GM18870 (cell line): ENCODE measurements around the gene APBB2.

Experiments used
- ATAC-seq: cut with Tn5 transposase; IDR thresholded peaks from one replicate; pipeline ENCODE4 v1.9.1; 2021; ENCODE audit warnings: moderate library complexity; ENCODE audit not compliant: unreplicated experiment

The APBB2 gene

GRCh38 chr4:41214136-41214824, at the start of gene APBB2:
TSS of gene APBB2 (minus strand) at chr4:41214542. CDS start at chr4:41033254, 181,288 bp downstream.
- peak; percentile 42 for ATAC-seq

- ATAC-seq: no peak
These were observed 47.9 kb upstream of the APBB2 start for GRCh38 chr4:41262198-41262597.

- no peak for ATAC-seq
These were observed 45.9 kb upstream of the APBB2 start for GRCh38 chr4:41260116-41260733.

- no peak for ATAC-seq
These were observed 44.4 kb upstream of the APBB2 start for GRCh38 chr4:41258783-41259182.

- no peak for ATAC-seq
These were observed 43.6 kb upstream of the APBB2 start for GRCh38 chr4:41257906-41258305.

- ATAC-seq: no peak
These were observed 43.0 kb upstream of the APBB2 start for GRCh38 chr4:41257257-41257901.

GRCh38 chr4:41256740-41257256, 42.5 kb upstream of the APBB2 start, which contains the start of gene UCHL1:
TSS of gene UCHL1 (plus strand) at chr4:41256928. CDS start at chr4:41256977, 49 bp downstream.
- ATAC-seq: no peak

GRCh38 chr4:41256131-41256739, 41.9 kb upstream of the APBB2 start:
- ATAC-seq: no peak

GRCh38 chr4:41245983-41246382, 31.6 kb upstream of the APBB2 start:
- no peak for ATAC-seq

- ATAC-seq: no peak
These were observed 27.6 kb upstream of the APBB2 start for GRCh38 chr4:41241919-41242318.

- ATAC-seq: no peak
These were observed 22.2 kb upstream of the APBB2 start for GRCh38 chr4:41236508-41236907.

- no peak for ATAC-seq
These were observed 21.7 kb upstream of the APBB2 start for GRCh38 chr4:41236032-41236431.

- no peak for ATAC-seq
These were observed 18.5 kb upstream of the APBB2 start for GRCh38 chr4:41232856-41233255.

GRCh38 chr4:41232406-41232805, 18.1 kb upstream of the APBB2 start:
- no peak for ATAC-seq

- ATAC-seq: no peak
These were observed 13.6 kb upstream of the APBB2 start for GRCh38 chr4:41227902-41228301.

- ATAC-seq: no peak
These were observed 7.7 kb upstream of the APBB2 start for GRCh38 chr4:41221850-41222645.

GRCh38 chr4:41219421-41219950, 5.1 kb upstream of the APBB2 start:
- no peak for ATAC-seq

- ATAC-seq: no peak
These were observed 4.4 kb upstream of the APBB2 start for GRCh38 chr4:41218703-41219102.

GRCh38 chr4:41217374-41217773, 3.0 kb upstream of the APBB2 start:
- no peak for ATAC-seq

- no peak for ATAC-seq
These were observed 2.6 kb upstream of the APBB2 start for GRCh38 chr4:41217020-41217333.
